GM23338 (cell line): Measurements from ENCODE around the gene CCDC85B.

Experiments used
- CREB1 ChIP-seq: fragments of 250-450 bp; sonication (Bioruptor Pico); IDR thresholded peaks from 2 replicates; pipeline ENCODE4 v1.5.0; 2020; ENCODE audit warnings: low read depth, mild to moderate bottlenecking, moderate library complexity
- EZH2 ChIP-seq: fragments of 200-600 bp; sonication (generic); IDR thresholded peaks from one replicate; pipeline ENCODE4 v1.8.0; 2017; ENCODE audit warnings: antibody characterized with exemption, mild to moderate bottlenecking, low read depth; ENCODE audit not compliant: unreplicated experiment
- EZH2phosphoT487 ChIP-seq: fragments of 200-600 bp; sonication (generic); IDR thresholded peaks from one replicate; pipeline ENCODE4 v1.8.1; 2018; ENCODE audit warnings: antibody characterized with exemption; ENCODE audit not compliant: unreplicated experiment
- JUNB ChIP-seq: IDR thresholded peaks from one replicate; pipeline ENCODE4 v1.6.1; 2016; ENCODE audit warnings: antibody characterized with exemption; ENCODE audit not compliant: unreplicated experiment
- POLR2AphosphoS5 ChIP-seq: IDR thresholded peaks from 2 replicates; pipeline ENCODE4 v1.6.1; 2016; ENCODE audit warnings: antibody characterized with exemption, low read depth
- ZNF331 ChIP-seq: fragments of 250-450 bp; sonication (Bioruptor Pico); IDR thresholded peaks from 2 replicates; pipeline ENCODE4 v1.5.0; 2020; ENCODE audit warnings: low read depth, mild to moderate bottlenecking, moderate library complexity
- TF ChIP-seq, protein P1 (sequence below), 2 experiments: fragments of 200-600 bp in 1 of 2; sonication (generic) in 1 of 2; conservative IDR thresholded peaks; 2 replicates each; pipeline versions ENCODE4 v1.5.1 to v1.6.1; 2016 to 2017; ENCODE audit warnings: antibody characterized with exemption in 2 of 2, low read depth in 2 of 2, mild to moderate bottlenecking in 2 of 2, moderate library complexity in 1 of 2
- TF ChIP-seq, protein P2 (sequence below): IDR thresholded peaks from 2 replicates; pipeline ENCODE4 v1.6.1; 2016; ENCODE audit warnings: antibody characterized with exemption

DNA sequence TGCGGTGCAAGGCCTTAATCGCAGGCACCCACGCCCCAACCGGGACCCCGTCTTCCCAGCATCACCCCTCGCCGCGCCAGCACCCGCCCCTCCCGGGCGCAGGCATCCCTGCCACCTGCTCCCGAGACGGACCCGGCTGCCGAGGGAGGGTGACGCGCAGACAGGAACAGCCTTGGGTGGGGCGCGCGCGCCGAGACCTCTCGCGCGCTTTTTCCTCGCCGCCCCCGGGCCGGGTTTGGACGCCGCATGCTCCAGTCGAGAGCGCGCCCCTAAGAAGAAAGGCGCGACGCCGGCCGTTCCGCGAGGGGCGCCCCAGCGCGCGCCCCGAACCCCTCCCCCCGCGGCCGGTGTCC lies 33.0 kb upstream of the CCDC85B start:
- TF ChIP-seq, protein P1, sequence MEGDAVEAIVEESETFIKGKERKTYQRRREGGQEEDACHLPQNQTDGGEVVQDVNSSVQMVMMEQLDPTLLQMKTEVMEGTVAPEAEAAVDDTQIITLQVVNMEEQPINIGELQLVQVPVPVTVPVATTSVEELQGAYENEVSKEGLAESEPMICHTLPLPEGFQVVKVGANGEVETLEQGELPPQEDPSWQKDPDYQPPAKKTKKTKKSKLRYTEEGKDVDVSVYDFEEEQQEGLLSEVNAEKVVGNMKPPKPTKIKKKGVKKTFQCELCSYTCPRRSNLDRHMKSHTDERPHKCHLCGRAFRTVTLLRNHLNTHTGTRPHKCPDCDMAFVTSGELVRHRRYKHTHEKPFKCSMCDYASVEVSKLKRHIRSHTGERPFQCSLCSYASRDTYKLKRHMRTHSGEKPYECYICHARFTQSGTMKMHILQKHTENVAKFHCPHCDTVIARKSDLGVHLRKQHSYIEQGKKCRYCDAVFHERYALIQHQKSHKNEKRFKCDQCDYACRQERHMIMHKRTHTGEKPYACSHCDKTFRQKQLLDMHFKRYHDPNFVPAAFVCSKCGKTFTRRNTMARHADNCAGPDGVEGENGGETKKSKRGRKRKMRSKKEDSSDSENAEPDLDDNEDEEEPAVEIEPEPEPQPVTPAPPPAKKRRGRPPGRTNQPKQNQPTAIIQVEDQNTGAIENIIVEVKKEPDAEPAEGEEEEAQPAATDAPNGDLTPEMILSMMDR (conservative IDR thresholded peaks at IDR 0.05; ENCODE audit: low read depth in 2 of 2), result no peak
- TF ChIP-seq CREB1, result no peak
- TF ChIP-seq ZNF331 (CRISPR knock-in tag), result no peak
- TF ChIP-seq POLR2AphosphoS5, result no peak
- TF ChIP-seq, protein P2, sequence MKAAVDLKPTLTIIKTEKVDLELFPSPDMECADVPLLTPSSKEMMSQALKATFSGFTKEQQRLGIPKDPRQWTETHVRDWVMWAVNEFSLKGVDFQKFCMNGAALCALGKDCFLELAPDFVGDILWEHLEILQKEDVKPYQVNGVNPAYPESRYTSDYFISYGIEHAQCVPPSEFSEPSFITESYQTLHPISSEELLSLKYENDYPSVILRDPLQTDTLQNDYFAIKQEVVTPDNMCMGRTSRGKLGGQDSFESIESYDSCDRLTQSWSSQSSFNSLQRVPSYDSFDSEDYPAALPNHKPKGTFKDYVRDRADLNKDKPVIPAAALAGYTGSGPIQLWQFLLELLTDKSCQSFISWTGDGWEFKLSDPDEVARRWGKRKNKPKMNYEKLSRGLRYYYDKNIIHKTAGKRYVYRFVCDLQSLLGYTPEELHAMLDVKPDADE, result no peak
- no peak for TF ChIP-seq EZH2
- TF ChIP-seq JUNB, result no peak
- TF ChIP-seq EZH2phosphoT487, result no peak
